SK-N-SH (cell line): ENCODE results near the gene LEKR1. TPM values are rescaled to one million over a fixed set of nuclear protein-coding genes. Genes with fewer than 3 reads are reported as not detected.
"Not testable (repeated sequence)": the region's sequence is repeated elsewhere in the genome, so short reads cannot be mapped to it uniquely, and the experiment has no call there.

Source experiments
- CTCF ChIA-PET: fragments of 300-600, 350-600 bp; formaldehyde crosslinking; extraction: SDS; loops from one replicate; lab custom pipeline; 2021; lab: Yijun Ruan, JAX
- POLR2A ChIA-PET: fragments of 350-600 bp; sonication (Branson Sonifier 250); formaldehyde crosslinking; extraction: SDS; loops from one replicate; lab custom pipeline; 2020; ENCODE audit warnings: antibody characterized with exemption, inconsistent platforms; lab: Yijun Ruan, JAX
- DNase-seq: peaks from one replicate; pipeline ENCODE4 v3.0.0; 2012
- H2AFZ ChIP-seq: fragments of 200-600 bp; sonication (generic); 2 replicates; pipeline ENCODE4 v1.8.1; 2016; ENCODE audit warnings: antibody characterized with exemption, mild to moderate bottlenecking, low read depth
- H3F3A ChIP-seq: fragments of 200-600 bp; sonication (generic); replicated peaks from 2 replicates; pipeline ENCODE3; 2016; ENCODE audit warnings: antibody characterized with exemption, mild to moderate bottlenecking; ENCODE audit not compliant: insufficient read depth
- H3K27ac ChIP-seq, 2 experiments: fragments of 200-500 bp in 1 of 2; fragments of 200-600 bp in 1 of 2; sonication (Bioruptor generic) in 1 of 2; sonication (generic), shearing (Covaris generic) in 1 of 2; 2 replicates each; pipeline versions ENCODE4 v1.5.1 to v1.6.1; 2014 to 2016; ENCODE audit warnings: low read depth in 2 of 2, inconsistent platforms in 1 of 2, low read length in 1 of 2, mild to moderate bottlenecking in 1 of 2, mixed read lengths in 1 of 2
- H3K27me3 ChIP-seq: fragments of 200-600 bp; sonication (generic), shearing (Covaris generic); 2 replicates; pipeline ENCODE4 v1.6.1; 2016; ENCODE audit warnings: mixed run types; ENCODE audit not compliant: insufficient read depth
- H3K36me3 ChIP-seq, 2 experiments: fragments of 200-500 bp in 1 of 2; fragments of 200-600 bp in 1 of 2; sonication (Bioruptor generic) in 1 of 2; sonication (generic) in 1 of 2; replicated peaks in 1 of 2; 2 replicates each; pipeline versions ENCODE3 to v1.5.1; 2014 to 2016; ENCODE audit warnings: low read length in 1 of 2, mild to moderate bottlenecking in 1 of 2; ENCODE audit not compliant: insufficient read depth in 2 of 2, control insufficient read depth in 1 of 2
- H3K4me1 ChIP-seq, 2 experiments: fragments of 200-500 bp in 1 of 2; fragments of 200-600 bp in 1 of 2; sonication (Bioruptor generic) in 1 of 2; sonication (generic), shearing (Covaris generic) in 1 of 2; 2 replicates each; pipeline versions ENCODE4 v1.5.1 to v1.6.1; 2014 to 2016; ENCODE audit warnings: low read depth in 1 of 2, low read length in 1 of 2, mixed run types in 1 of 2; ENCODE audit not compliant: insufficient read depth in 2 of 2, control insufficient read depth in 1 of 2
- H3K4me2 ChIP-seq: fragments of 200-600 bp; sonication (generic), shearing (Covaris generic); 2 replicates; pipeline ENCODE4 v1.6.1; 2017; ENCODE audit warnings: mixed run types
- H3K4me3 ChIP-seq, 2 experiments: fragments of 200-500 bp in 1 of 2; fragments of 200-600 bp in 1 of 2; sonication (Bioruptor generic) in 1 of 2; sonication (generic), shearing (Covaris generic) in 1 of 2; 2 replicates each; pipeline versions ENCODE4 v1.5.1 to v1.8.1; 2014 to 2016; ENCODE audit warnings: low read depth in 2 of 2, inconsistent platforms in 1 of 2, low read length in 1 of 2, mild to moderate bottlenecking in 1 of 2, mixed read lengths in 1 of 2, moderate library complexity in 1 of 2
- H3K79me2 ChIP-seq: fragments of 200-600 bp; sonication (generic); 2 replicates; pipeline ENCODE4 v1.8.1; 2017; ENCODE audit warnings: mild to moderate bottlenecking; ENCODE audit not compliant: insufficient read depth
- H3K9ac ChIP-seq: fragments of 200-600 bp; sonication (generic); 2 replicates; pipeline ENCODE4 v1.6.1; 2017; ENCODE audit warnings: mixed run types
- H3K9me2 ChIP-seq: fragments of 200-600 bp; sonication (generic); 2 replicates; pipeline ENCODE4 v1.6.1; 2017; ENCODE audit warnings: mixed run types
- H3K9me3 ChIP-seq: fragments of 200-600 bp; sonication (generic); 2 replicates; pipeline ENCODE4 v1.6.1; 2017; ENCODE audit warnings: mixed run types, mild to moderate bottlenecking, moderate library complexity
- H4K20me1 ChIP-seq: fragments of 200-600 bp; sonication (generic); 2 replicates; pipeline ENCODE4 v1.6.1; 2017; ENCODE audit warnings: mild to moderate bottlenecking, mixed run types; ENCODE audit not compliant: insufficient read depth
- EP300 ChIP-seq, 2 experiments: IDR thresholded peaks; 2 replicates each; pipeline versions ENCODE4 v1.4.0 to v1.6.1; 2012; ENCODE audit warnings: borderline replicate concordance in 1 of 2, low read depth in 1 of 2, low read length in 1 of 2
- EZH2phosphoT487 ChIP-seq: fragments of 200-600 bp; sonication (generic); IDR thresholded peaks from 2 replicates; pipeline ENCODE4 v1.6.1; 2017; ENCODE audit warnings: low read depth, mixed run types, mild to moderate bottlenecking, antibody characterized with exemption, moderate library complexity, borderline replicate concordance
- FOXJ3 ChIP-seq: sonication (generic); formaldehyde crosslinking; IDR thresholded peaks from 2 replicates; pipeline ENCODE4 v1.5.1; 2020; ENCODE audit warnings: mild to moderate bottlenecking, missing genetic modification reagents
- FOXM1 ChIP-seq: IDR thresholded peaks from 2 replicates; pipeline ENCODE4 v1.4.0; 2012; ENCODE audit warnings: low read depth, mild to moderate bottlenecking
- GABPA ChIP-seq: IDR thresholded peaks from 2 replicates; pipeline ENCODE4 v1.4.0; 2012; ENCODE audit warnings: low read depth, mild to moderate bottlenecking
- JUND ChIP-seq: IDR thresholded peaks from 2 replicates; pipeline ENCODE4 v1.4.0; 2012
- POLR2AphosphoS5 ChIP-seq: IDR thresholded peaks from 2 replicates; pipeline ENCODE4 v1.6.1; 2012; ENCODE audit warnings: low read depth, low read length
- RAD21 ChIP-seq: IDR thresholded peaks from 2 replicates; pipeline ENCODE4 v1.6.1; 2012; ENCODE audit warnings: mild to moderate bottlenecking, low read length
- RCOR1 ChIP-seq: fragments of 150-350 bp; IDR thresholded peaks from 2 replicates; pipeline ENCODE4 v1.6.1; 2017; ENCODE audit warnings: antibody characterized with exemption, low read length
- RFX5 ChIP-seq: IDR thresholded peaks from 2 replicates; pipeline ENCODE4 v1.6.1; 2012; ENCODE audit warnings: mild to moderate bottlenecking, improper control_type of control experiment, low read length
- TCF12 ChIP-seq: IDR thresholded peaks from 2 replicates; pipeline ENCODE4 v1.4.0; 2012
- YY1 ChIP-seq: IDR thresholded peaks from 2 replicates; pipeline ENCODE4 v1.4.0; 2012; ENCODE audit warnings: low read depth, mild to moderate bottlenecking
- WGBS: methylation state at CpG from one replicate; pipeline ENCODE4 v1.1.6; 2017; ENCODE audit warnings: low lambda C conversion rate; 5-methylcytosine and 5-hydroxymethylcytosine counted together
- polyA plus RNA-seq, 3 experiments: library from polyadenylated mRNA; depleted of rRNA; stranded (reverse); fragments of >200 nt; gene quantifications; 2 replicates each; pipeline ENCODE4 v1.2.3, GENCODE V29; 2012
- TF ChIP-seq, protein P1 (sequence below): IDR thresholded peaks from 2 replicates; pipeline ENCODE4 v1.4.0; 2012; ENCODE audit warnings: low read depth
- TF ChIP-seq, protein P2 (sequence below): fragments of 200-600 bp; sonication (generic); IDR thresholded peaks from 2 replicates; pipeline ENCODE4 v1.6.1; 2017; ENCODE audit warnings: antibody characterized with exemption, mild to moderate bottlenecking, moderate library complexity
- TF ChIP-seq, protein P3 (sequence below): fragments of 150-350 bp; IDR thresholded peaks from 2 replicates; pipeline ENCODE4 v1.6.1; 2017; ENCODE audit warnings: antibody characterized with exemption, low read length, low read depth, borderline replicate concordance
- TF ChIP-seq, protein P4 (sequence below): IDR thresholded peaks from 2 replicates; pipeline ENCODE4 v1.4.0; 2012; ENCODE audit warnings: low read depth, borderline replicate concordance

The LEKR1 gene
- polyA plus RNA-seq, 1 of the 3 experiments (the other 2 are of a cell fraction) = 0.30 TPM

DNA sequence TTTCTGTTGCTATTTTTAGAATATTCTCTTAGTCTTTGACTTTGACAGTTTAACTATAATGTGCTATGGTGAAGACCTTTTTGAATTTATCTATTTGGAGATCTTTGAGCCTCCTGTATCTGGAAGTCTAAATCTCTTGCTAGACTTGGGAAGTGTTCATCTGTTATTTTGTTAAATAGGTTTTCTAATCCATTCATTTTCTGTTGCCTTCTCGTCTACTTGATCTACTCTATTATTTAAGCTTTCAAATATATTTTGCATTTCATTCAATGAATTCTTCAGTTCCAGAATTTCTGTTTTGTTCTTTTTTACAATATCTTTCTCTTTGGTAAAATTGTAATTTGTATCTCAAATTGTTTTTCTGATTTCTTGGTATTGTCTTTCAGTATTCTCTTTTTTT lies 47.8 kb downstream of the LEKR1 start (continued):
- TF ChIP-seq YY1 (no peak), EZH2phosphoT487 (no peak)

DNA sequence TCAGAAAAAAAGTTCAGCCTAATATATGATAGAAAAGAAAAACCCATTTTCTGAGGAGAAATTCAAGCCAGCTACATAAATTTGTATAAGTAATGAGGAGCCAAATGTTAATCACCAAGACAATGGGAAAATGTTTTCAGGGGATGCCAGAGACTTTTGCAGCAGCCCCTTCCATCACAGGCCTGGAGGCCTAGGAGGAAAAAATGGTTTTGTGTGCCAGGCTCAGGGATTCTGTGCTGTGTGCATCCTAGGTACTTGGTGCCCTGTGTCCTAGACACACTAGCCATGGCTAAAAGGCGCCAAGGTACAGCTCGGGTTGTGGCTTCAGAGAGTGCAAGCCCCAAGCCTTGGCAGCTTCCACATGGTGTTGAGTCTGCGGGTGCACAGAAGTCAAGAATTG lies 53.3 kb downstream of the LEKR1 start:
- 60% methylated on average over 2 of the region's 3 CpGs for WGBS
- H3F3A ChIP-seq, H3K27ac ChIP-seq, H3K4me1 ChIP-seq, H4K20me1 ChIP-seq, DNase-seq, H3K27me3 ChIP-seq, H3K4me3 ChIP-seq, H3K9me3 ChIP-seq, H3K36me3 ChIP-seq, POLR2A ChIA-PET, H2AFZ ChIP-seq, H3K9me2 ChIP-seq, CTCF ChIA-PET, H3K9ac ChIP-seq, H3K79me2 ChIP-seq, H3K4me2 ChIP-seq: not testable (repeated sequence)

DNA sequence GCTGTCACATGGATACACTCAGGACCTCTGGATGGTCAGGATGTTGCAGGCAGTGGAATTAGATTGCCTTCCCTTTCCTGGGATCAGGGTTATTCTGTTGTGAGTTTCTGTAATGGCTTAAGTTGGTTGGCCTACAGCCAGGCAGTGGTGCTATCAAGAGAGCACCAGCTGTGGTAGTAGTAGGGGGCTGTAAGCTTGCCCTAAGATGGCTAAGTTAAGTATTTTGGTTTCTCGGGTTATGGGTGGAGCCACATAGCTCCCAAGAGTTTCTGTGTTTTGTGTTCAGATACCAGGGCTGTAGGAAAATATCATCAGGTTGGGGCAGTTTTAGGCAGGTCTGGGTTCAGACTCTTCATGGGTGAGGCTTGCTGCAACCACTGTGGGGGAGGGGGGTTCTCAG lies 59.6 kb downstream of the LEKR1 start:
- Histone ChIP-seq H2AFZ (no peak overlapping the region), H4K20me1 (no peaks in the 10 kb centered on the region), H3K27ac (no peak overlapping the region), H3K27me3 (no peaks in the 10 kb centered on the region), H3K36me3 (no peaks in the 10 kb centered on the region), H3K4me1 (peaks cover 0 to 6% of the 10 kb centered on the region in 2 experiments; a peak in 2 of 4 replicates), H3K79me2 (no peaks in the 10 kb centered on the region), H3K9me2 (no peaks in the 10 kb centered on the region), H3K9me3 (no peaks in the 10 kb centered on the region), H3K9ac (no peak overlapping the region)
- WGBS = 22% methylated on average over 1 of the region's 1 CpG
- CTCF ChIA-PET = no interaction called here
- DNase-seq = no peak
- TF ChIP-seq, protein P1, sequence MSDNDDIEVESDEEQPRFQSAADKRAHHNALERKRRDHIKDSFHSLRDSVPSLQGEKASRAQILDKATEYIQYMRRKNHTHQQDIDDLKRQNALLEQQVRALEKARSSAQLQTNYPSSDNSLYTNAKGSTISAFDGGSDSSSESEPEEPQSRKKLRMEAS = no peak
- TF ChIP-seq POLR2AphosphoS5 (no peak), TCF12 (no peak), EP300 (IDR thresholded peaks at IDR 0.05; ENCODE audit: borderline replicate concordance in 1 of 2, low read depth in 1 of 2, low read length in 1 of 2) (no peak), RCOR1 (no peak), GABPA (no peak), FOXJ3 (CRISPR knock-in tag) (no peak), RAD21 (no peak), RFX5 (no peak), FOXM1 (no peak), JUND (no peak)
- TF ChIP-seq, protein P2, sequence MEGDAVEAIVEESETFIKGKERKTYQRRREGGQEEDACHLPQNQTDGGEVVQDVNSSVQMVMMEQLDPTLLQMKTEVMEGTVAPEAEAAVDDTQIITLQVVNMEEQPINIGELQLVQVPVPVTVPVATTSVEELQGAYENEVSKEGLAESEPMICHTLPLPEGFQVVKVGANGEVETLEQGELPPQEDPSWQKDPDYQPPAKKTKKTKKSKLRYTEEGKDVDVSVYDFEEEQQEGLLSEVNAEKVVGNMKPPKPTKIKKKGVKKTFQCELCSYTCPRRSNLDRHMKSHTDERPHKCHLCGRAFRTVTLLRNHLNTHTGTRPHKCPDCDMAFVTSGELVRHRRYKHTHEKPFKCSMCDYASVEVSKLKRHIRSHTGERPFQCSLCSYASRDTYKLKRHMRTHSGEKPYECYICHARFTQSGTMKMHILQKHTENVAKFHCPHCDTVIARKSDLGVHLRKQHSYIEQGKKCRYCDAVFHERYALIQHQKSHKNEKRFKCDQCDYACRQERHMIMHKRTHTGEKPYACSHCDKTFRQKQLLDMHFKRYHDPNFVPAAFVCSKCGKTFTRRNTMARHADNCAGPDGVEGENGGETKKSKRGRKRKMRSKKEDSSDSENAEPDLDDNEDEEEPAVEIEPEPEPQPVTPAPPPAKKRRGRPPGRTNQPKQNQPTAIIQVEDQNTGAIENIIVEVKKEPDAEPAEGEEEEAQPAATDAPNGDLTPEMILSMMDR = no peak
- TF ChIP-seq, protein P3, sequence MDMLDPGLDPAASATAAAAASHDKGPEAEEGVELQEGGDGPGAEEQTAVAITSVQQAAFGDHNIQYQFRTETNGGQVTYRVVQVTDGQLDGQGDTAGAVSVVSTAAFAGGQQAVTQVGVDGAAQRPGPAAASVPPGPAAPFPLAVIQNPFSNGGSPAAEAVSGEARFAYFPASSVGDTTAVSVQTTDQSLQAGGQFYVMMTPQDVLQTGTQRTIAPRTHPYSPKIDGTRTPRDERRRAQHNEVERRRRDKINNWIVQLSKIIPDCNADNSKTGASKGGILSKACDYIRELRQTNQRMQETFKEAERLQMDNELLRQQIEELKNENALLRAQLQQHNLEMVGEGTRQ = no peak
- TF ChIP-seq, protein P4, sequence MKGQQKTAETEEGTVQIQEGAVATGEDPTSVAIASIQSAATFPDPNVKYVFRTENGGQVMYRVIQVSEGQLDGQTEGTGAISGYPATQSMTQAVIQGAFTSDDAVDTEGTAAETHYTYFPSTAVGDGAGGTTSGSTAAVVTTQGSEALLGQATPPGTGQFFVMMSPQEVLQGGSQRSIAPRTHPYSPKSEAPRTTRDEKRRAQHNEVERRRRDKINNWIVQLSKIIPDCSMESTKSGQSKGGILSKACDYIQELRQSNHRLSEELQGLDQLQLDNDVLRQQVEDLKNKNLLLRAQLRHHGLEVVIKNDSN = no peak
- TF ChIP-seq, all 33 proteins: peak for 0
- Histone ChIP-seq H3F3A (no peaks in the 10 kb centered on the region), H3K4me2 (no peak overlapping the region), H3K4me3 (no peak overlapping the region)
- POLR2A ChIA-PET = no interaction called here
